NCI-H82 treated with DMSO at 0.1 percent for 48 hours (cell line): Measurements from ENCODE around the gene RND1.

Experiments
- DNase-seq: peaks from one replicate; lab custom pipeline; 2025; ENCODE audit not compliant: unreplicated experiment; lab: John Stamatoyannopoulos, UW

RND1 gene

DNA sequence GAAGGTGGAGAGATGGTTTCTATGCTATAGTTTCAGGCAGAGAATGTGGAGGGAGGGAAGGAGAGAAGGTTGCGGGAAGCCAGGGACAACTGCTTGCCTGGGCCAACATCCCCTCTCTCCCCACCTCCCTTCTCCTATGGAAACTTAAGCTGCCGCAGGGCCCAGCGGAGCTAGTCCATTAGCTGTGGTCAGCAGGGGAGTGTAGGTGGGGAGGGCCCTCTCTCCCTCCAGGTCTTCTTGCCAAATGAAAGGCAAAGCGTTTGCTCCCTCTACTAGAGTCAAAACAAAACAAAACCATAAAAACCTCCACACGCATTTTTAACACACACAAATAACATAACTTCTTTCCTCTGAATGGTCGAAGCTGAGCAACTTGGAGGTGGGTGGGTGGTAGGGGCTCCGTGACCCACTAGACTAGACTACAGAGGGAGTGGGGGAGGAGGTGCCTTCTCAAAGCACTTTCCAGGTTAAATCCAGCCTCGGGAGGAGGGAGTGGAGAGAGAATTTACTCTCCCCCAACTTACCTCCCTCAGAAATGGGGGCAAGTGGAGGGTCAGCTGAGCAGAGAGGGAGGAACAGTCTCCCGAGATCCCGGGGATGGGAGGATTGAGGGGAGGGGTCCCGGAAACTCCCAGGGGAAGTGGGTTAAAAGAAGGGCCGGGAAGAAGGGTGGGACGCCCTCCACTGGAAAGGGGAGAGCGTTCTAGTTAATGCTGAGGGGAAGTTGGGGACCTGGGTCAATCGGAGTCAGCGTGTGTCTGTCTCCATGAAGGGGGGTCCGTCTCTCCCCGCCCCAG is 52.0 kb downstream of the RND1 start:
- no peak for DNase-seq

- no peak for DNase-seq
Measured at GRCh38 chr12:48812389-48812788, 53.3 kb downstream of the RND1 start.

DNA sequence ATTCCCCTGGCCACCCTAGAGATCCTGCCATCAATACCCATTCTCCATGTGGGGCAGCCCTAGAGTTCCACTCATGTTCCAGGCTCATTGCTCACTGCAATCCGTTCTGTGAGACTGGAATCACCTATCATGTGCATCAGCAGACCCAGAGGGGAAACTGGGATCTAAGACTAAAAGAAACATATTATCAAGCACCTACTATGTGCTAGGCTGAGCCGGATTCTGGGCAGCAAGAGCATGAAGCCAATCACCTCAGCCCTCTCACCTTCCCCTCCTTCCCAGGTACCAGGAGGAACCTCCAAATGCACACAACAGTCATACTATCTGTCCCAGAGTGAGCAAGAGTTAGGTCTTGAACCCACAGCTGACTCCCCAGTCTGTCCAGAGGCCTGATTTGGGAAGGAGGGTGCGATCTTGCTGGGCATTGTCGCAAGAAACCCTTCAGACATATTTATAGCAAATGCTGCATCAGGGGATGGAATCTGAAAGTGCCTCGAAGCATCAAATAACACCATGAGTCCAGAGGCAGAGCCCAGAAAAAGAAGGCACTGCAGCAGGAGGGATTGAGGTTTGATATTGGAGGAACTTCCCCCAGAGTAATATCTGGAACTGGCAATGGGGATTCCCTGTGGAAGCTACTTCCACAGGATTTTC is 54.1 kb downstream of the RND1 start:
- no peak for DNase-seq

DNA sequence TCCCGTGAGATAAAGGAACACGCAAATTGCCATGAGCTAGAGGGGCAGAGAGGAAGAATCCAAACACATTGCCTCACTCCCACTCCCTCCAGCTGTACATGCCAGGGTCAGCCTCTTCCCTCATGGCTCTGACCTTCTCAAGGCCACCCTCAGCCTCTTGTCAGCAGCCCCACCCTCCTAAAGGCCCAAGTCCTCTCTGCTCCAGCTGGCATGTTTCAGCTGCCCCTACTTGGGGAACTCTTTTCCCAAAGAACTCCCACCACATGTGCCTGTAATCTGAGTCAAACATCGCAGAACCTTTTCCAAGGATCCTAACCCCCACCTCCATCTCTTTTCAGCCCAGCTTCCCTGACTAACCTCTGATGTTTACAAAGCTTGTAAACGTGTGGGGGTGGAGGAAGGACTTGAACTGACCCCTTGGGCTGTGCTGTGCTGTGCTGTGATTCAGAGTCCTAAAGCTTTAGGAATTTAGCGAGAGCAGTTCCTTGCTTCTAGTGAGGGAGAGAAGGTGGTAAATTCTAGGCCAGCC is 54.7 kb downstream of the RND1 start:
- DNase-seq = no peak

- no peak for DNase-seq
Measured at GRCh38 chr12:48807981-48808380, 57.7 kb downstream of the RND1 start.
